ENCODE measurements around the gene AKT3.

The AKT3 gene

GRCh38 chr1:243731974-243732625 is 117.9 kb downstream of the AKT3 start:
- DNase-seq (ENCODE audit: low read depth in 2 of 2) = no peak

GRCh38 chr1:243731301-243731891 is 118.6 kb downstream of the AKT3 start:
- no peak for DNase-seq (ENCODE audit: low read depth in 2 of 2)

DNA sequence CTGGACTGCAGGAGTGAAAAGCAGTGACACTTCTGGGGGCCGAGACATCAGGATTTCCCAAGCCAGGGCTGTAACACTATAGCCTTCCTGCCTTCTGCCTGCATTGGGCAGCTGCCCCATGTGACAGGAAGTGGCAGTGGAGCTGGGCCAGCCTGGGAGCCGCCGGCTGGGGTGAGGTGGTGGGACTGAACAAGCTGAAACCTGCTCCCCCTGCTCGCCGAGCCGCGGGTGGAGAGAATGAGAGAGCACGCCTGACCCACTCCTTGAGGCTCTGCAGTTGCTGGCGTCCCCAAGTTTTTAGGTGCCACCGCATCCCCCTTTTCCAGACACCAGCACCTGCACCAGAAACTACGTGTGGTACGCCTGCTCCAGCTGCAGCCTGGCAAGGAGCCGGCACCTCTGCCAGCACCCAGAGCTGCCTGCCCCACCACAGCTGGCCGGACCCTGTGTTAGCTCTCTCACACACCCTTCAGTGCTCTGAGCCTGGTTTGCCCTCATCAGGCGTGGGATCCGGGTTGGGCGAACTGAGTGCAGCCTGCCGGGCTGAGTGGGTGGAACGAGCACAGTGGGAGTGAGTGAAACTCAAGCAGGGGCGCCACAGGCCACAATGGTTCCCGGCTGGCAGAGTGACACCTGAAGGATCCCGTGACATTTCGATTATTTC is 119.4 kb downstream of the AKT3 start:
- DNase-seq (ENCODE audit: low read depth in 2 of 2) = no peak

GRCh38 chr1:243729956-243730355 is 120.1 kb downstream of the AKT3 start:
- no peak for DNase-seq (ENCODE audit: low read depth in 2 of 2)

GRCh38 chr1:243727503-243728203 is 122.4 kb downstream of the AKT3 start:
- no peak for DNase-seq (ENCODE audit: low read depth in 2 of 2)

GRCh38 chr1:243726806-243727502 is 123.1 kb downstream of the AKT3 start:
- no peak for DNase-seq (ENCODE audit: low read depth in 2 of 2)

- DNase-seq (ENCODE audit: low read depth in 2 of 2) = no peak
Observed at GRCh38 chr1:243725846-243726245, 124.2 kb downstream of the AKT3 start.

- no peak for DNase-seq (ENCODE audit: low read depth in 2 of 2)
Observed at GRCh38 chr1:243725075-243725474, 125.0 kb downstream of the AKT3 start.

GRCh38 chr1:243723458-243724043 is 126.5 kb downstream of the AKT3 start:
- DNase-seq (ENCODE audit: low read depth in 2 of 2) = no peak

- no peak for DNase-seq (ENCODE audit: low read depth in 2 of 2)
Observed at GRCh38 chr1:243723050-243723449, 127.0 kb downstream of the AKT3 start.

DNA sequence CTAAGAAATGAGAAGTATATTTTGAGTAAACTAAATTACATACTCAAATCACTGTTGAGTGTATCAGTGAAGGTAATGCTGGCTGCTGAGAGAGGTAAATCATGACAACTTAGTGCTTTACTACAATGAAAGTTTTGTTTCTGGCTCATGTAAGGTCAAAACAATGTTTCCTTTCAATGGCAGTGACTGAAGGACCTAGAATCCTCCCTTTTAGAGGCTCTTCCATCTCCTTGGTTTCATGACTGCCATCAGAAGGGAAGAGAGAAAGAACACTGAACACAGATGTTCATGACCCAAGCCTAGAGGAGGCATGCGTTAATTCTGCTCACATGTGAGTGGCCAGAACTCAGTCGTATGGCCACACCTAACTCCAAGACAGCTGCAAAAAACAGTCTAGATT is 130.6 kb downstream of the AKT3 start:
- DNase-seq (ENCODE audit: low read depth in 2 of 2) = no peak

GRCh38 chr1:243718893-243719292 is 131.2 kb downstream of the AKT3 start:
- no peak for DNase-seq (ENCODE audit: low read depth in 2 of 2)

GRCh38 chr1:243718022-243718421 is 132.0 kb downstream of the AKT3 start:
- DNase-seq (ENCODE audit: low read depth in 2 of 2) = no peak

- no peak for DNase-seq (ENCODE audit: low read depth in 2 of 2)
Observed at GRCh38 chr1:243716906-243717305, 133.1 kb downstream of the AKT3 start.

DNA sequence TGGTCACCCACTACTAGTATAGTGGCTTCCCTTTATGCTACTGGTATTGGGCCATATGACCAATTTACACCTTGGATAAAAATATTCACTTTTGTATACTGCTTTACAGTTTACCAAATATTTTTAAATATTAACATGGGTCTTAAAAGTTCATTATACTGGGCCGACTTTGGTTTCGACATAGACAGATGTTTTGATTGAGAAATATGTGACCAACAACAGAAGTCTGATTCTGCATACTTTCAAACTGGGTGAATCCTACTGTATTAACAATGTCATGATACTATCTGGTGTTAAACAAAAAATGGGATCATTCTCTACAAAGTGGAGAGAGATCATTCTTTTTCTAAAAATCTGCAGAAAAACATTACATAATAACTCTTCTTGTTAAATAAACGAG is 134.8 kb downstream of the AKT3 start:
- DNase-seq (ENCODE audit: low read depth in 2 of 2) = no peak

- DNase-seq (ENCODE audit: low read depth in 2 of 2) = no peak
Observed at GRCh38 chr1:243713470-243714186, 136.4 kb downstream of the AKT3 start.

- no peak for DNase-seq (ENCODE audit: low read depth in 2 of 2)
Observed at GRCh38 chr1:243712941-243713340, 137.1 kb downstream of the AKT3 start.

DNA sequence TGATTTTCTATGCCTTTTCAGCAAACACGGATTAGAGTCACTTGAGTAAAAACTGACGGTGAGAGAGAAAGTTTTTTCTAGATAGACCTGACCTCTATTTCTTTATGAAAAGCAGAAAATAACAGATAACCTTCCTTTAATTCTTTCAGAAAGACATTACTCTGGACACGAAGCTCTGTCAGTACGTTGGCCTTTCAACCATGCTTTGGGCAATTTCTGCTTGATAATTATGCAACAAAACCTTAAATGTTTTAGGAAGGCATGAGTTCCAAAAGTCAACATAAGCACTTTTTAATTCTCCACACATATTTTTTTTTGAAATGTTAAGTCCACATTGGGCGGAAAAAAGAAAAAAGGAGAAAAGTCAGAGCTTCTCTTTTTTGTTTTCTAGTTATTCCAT is 137.8 kb downstream of the AKT3 start:
- DNase-seq (ENCODE audit: low read depth in 2 of 2) = no peak

DNA sequence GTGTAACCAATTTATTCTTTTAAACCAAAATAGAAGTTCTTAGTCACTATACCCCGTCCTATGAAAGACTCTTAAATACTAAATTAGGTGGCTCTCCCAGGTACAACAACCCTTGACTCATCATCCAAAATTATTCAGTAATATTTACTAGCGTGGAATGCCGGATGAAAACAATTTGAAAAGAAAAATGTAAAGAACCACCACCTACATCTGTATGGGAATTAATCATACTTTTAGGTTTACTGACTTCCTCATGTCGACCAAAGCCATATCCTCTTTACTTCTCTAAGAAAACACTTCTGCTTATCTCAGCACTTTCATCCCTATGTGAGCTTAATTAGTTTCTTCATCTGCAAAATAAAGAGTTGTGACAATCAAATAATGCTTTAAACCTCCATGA is 139.6 kb downstream of the AKT3 start:
- no peak for DNase-seq (ENCODE audit: low read depth in 2 of 2)

GRCh38 chr1:243708210-243708609 is 141.8 kb downstream of the AKT3 start:
- DNase-seq (ENCODE audit: low read depth in 2 of 2) = no peak

DNA sequence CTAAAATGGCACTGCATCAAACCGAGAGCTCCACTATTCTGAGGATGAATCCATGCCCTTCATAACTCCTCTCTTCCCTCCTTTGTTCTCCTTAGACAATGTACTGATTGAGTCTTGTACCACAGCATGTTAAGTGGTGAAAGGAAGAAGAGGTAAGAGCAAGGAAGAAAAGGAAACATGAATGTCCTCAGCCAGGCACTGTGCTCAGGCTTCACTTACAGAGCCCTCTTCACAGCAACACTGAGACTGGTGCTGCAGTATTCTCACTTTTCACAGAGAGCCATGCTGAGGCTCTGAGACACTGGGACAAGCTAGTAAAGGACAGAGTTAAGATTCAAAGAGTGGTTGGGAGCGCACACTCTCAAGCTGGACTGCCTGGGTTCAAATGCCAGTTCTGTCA is 143.5 kb downstream of the AKT3 start:
- no peak for DNase-seq (ENCODE audit: low read depth in 2 of 2)
